Measurements from ENCODE around the gene SLC4A4.

GRCh38 chr4:71303287-71303686 lies 35.5 kb upstream of the SLC4A4 start:
- no peak for TF ChIP-seq CTCF (IDR thresholded peaks at IDR 0.05; ENCODE audit: insufficient read depth, low read length, poor library complexity, severe bottlenecking)
- no peak for TF ChIP-seq EZH2phosphoT487 (conservative IDR thresholded peaks at IDR 0.05; ENCODE audit: low read length)
